Subcutaneous adipose tissue (tissue), 4 donors: ENCODE data around the gene CARD11. TPM values are rescaled to one million over a fixed set of nuclear protein-coding genes. Genes with fewer than 3 reads are reported as not detected.

Experiments used
- total RNA-seq, 4 donors: library from RNA; depleted of rRNA; stranded (reverse); fragments of >200 nt; gene quantifications; one replicate each; pipeline ENCODE4 v1.1.0, GENCODE V29; 2016
- TF ChIP-seq, protein P1 (sequence below): fragments of 450-650 bp; IDR thresholded peaks from one replicate; pipeline ENCODE4 v1.5.1; 2016; ENCODE audit warnings: low read depth, mild to moderate bottlenecking, control low read depth, antibody characterized with exemption, moderate library complexity

Gene CARD11
- total RNA-seq, 4 donors from 2014 or later, result 0.57 to 1.2 (median 0.77) TPM

DNA sequence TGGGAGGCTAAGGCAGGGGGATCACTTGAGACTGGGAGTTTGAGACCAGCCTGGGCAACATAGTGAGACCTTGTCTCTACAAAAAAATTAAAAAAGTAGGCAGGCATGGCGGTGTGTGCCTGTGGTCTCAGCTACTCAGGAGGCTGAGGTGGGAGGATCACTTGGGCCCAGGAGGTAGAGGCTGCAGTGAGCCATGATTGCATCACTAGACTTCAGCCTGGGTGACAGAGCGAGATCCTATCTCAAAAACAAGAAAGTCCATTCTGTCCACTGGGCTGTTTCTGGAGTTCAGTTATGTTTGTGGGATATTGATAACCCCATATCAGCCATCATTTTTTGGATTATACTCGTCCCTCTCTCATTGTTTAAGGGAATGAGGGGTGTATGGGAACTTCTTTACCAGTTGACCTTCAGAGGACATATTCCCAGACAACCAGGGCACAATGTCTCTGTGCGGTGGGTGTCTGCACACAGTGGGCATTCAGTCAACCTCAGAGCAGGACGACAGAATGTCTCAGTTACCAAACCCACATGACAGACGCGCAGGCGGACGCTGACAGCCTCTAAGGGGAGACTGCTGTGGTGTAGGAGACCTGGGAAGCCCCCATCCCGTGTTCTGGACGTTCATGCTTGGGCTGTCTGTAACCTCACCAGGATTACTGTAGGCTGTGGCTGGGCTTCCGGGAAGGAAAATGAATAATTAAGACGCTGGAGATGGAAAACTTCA, 69.4 kb downstream of the CARD11 start:
- TF ChIP-seq, protein P1, sequence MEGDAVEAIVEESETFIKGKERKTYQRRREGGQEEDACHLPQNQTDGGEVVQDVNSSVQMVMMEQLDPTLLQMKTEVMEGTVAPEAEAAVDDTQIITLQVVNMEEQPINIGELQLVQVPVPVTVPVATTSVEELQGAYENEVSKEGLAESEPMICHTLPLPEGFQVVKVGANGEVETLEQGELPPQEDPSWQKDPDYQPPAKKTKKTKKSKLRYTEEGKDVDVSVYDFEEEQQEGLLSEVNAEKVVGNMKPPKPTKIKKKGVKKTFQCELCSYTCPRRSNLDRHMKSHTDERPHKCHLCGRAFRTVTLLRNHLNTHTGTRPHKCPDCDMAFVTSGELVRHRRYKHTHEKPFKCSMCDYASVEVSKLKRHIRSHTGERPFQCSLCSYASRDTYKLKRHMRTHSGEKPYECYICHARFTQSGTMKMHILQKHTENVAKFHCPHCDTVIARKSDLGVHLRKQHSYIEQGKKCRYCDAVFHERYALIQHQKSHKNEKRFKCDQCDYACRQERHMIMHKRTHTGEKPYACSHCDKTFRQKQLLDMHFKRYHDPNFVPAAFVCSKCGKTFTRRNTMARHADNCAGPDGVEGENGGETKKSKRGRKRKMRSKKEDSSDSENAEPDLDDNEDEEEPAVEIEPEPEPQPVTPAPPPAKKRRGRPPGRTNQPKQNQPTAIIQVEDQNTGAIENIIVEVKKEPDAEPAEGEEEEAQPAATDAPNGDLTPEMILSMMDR, result no peak

DNA sequence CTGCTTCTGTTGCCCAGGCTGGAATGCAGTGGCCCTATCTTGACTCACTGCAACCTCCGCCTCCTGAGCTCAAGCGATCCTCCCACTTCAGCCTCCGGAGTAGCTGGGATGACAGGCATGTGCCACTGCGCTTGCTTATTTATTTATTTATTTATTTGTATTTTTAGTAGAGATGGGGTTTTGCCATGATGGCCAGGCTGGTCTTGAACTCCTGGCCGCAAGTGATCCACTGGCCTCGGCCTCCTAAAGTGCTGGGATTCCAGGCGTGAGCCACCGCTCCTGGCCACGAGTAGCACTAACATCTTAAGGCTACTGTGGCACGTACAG, 70.9 kb downstream of the CARD11 start:
- TF ChIP-seq, protein P1, result no peak

DNA sequence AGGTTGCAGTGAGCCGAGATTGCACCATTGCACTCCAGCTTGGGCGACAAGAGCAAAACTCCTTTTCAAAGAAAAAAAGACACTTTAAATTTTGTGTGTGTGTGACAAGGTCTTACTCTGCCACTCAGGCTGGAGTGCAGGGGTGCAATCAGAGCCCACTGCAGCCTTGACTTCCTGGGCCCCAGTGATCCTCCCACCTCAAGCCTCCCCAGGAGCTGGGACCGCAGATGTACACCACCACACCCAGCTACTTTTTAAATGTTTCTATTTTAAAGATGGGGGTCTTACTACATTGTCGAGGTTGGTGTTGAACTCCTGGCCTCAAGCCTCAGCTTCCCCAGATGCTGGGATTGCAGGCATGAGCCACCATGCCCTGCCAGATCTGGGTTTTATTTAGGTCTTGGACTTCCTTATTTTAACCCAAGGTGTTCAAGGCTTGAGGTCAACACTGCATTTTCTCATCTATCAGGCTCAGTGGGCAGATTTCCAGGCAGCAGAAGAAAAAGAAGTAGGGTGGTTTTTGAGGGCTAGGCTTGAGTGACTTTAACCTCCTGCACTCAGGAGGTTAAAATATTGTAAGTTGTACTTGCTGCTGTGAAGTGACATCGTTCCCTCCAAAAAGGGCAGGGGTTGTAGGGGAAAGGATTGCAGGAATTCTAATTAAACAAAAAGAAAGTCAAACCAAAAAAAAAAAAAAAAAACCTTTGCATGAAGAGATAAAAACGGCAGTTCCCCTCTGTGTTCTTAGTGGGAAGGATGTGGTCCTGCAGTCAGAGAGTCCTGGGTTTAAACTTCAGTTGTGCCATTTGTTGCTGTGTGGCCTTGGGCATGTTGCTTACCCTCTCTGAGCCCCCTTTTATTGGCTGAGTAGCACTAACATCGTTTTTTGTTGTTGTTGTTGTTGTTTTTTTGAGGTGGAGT, 71.5 kb downstream of the CARD11 start:
- TF ChIP-seq, protein P1, result no peak

DNA sequence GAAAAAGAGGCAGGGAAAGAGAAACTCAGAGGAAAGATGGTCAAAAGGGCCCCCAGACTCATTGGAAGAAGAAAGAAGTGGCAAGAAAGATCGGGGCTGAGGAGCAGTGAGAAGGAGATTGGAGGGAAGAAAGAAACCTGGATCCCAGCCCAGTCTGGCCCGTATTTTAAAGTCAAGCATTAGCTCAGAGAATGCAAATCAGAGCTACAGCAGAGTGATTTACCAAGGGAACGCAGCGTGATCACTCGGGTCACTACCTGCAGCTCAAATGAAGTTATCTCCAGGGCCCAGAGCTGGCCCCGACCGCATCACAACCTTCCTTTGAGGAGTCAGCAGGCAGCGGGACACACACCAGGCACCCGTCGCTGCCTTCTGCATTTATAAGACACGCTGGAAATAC, 72.8 kb downstream of the CARD11 start:
- TF ChIP-seq, protein P1, result no peak

DNA sequence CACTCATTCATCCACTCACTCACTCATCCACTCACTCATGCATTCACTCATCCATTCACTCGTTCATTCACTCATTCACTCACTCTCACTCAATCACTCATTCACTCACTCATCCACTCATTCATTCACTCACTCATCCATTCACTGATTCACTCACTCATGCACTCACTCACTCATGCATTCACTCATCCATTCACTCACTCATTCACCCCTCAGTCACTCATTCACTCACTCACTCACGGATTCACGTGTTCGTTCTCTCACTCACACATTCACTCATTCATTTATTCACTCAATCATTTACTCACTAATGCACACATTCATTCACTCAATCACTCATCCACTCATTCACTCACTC, 73.4 kb downstream of the CARD11 start:
- TF ChIP-seq, protein P1, result no peak

DNA sequence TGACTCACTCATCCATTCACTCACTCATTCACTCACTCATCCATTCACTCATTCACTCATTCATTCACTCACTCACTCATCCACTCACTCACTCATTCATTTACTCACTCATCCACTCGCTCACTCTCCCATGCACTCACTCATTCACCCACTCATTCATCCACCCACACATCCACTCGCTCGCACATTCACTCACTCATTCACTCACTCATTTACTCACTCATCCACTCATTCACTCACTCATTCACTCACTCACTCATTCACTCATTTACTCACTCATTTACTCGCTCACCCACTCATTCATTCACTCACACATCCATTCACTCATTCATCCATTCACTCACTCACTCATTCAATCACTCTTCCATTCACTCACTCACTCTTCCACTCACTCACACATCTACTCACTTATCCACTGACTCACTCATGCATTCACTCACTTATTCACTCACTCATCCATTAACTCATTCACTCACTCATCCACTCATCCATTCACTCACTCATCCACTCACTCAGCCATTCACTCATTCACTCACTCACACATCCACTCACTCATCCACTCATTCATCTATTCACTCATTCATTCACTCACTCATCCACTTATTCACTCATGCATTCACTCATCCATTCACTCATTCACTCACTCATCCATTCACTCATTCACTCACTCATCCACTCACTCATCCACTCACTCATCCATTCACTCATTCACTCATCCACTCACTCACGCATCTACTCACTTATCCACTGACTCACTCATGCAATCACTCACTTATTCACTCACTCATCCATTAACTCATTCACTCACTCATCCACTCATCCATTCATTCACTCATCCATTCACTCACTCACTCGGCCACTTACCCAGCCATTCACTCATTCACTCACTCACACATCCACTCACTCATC, 74.0 kb downstream of the CARD11 start:
- TF ChIP-seq, protein P1, result no peak
